Activated T-cell treated with anti-CD3 and anti-CD28 coated beads, Interleukin-2, amount 50 U/mL, for 4 hours (primary cell): Measurements from ENCODE around the gene IQCH. TPM values are rescaled to one million over a fixed set of nuclear protein-coding genes. Genes with fewer than 3 reads are reported as not detected.

Source experiments
- ATAC-seq, 2 donors: fragments of 200-7000 bp; cut with Tn5 transposase; one replicate each; pipeline ENCODE4 v1.10.0; 2021
- DNase-seq: peaks from one replicate; pipeline ENCODE4 v3.0.0-alpha.2; 2020
- H3K27me3 Mint-ChIP-seq: one replicate; pipeline ENCODE4 v1.8.0; 2021; ENCODE audit warnings: low read depth, mixed read lengths
- H3K36me3 Mint-ChIP-seq: one replicate; pipeline ENCODE4 v1.8.0; 2022; ENCODE audit warnings: mixed read lengths; ENCODE audit not compliant: insufficient read depth
- H3K4me1 Mint-ChIP-seq: one replicate; pipeline ENCODE4 v1.8.0; 2021; ENCODE audit warnings: low read depth, mixed read lengths
- H3K4me3 Mint-ChIP-seq: one replicate; pipeline ENCODE4 v1.8.0; 2021; ENCODE audit warnings: mild to moderate bottlenecking, moderate library complexity, mixed read lengths
- H3K9me3 Mint-ChIP-seq: one replicate; pipeline ENCODE4 v1.8.0; 2021; ENCODE audit warnings: mixed read lengths
- total RNA-seq, 3 donors: library from RNA; stranded (reverse); gene quantifications; one replicate each; pipeline ENCODE4 v1.2.1, GENCODE V29; 2021

The IQCH gene
- total RNA-seq, 3 donors from 2014 or later: 0.53 to 0.95 (median 0.53) TPM

GRCh38 chr15:67462875-67463274 lies 208.3 kb downstream of the IQCH start:
- ATAC-seq: no peak
- DNase-seq: no peak
- H3K9me3 Mint-ChIP-seq: no peaks in the 10 kb centered on the region
- no peaks in the 10 kb centered on the region for H3K4me1 Mint-ChIP-seq
- H3K27me3 Mint-ChIP-seq: no peaks in the 10 kb centered on the region
- H3K4me3 Mint-ChIP-seq: no peak overlapping the region
- peaks cover 10% of the 10 kb centered on the region for H3K36me3 Mint-ChIP-seq

- Mint-ChIP-seq H3K9me3 (no peaks in the 10 kb centered on the region), H3K27me3 (no peaks in the 10 kb centered on the region), H3K4me1 (no peaks in the 10 kb centered on the region), H3K36me3 (peaks cover 10% of the 10 kb centered on the region), H3K4me3 (no peak overlapping the region)
- ATAC-seq: no peak
- DNase-seq: no peak
These were observed 208.9 kb downstream of the IQCH start for GRCh38 chr15:67463488-67463887.

- no peak overlapping the region for H3K4me3 Mint-ChIP-seq
- H3K27me3 Mint-ChIP-seq: no peaks in the 10 kb centered on the region
- DNase-seq (no peak), ATAC-seq (no peak)
- H3K36me3 Mint-ChIP-seq: peaks cover 5% of the 10 kb centered on the region
- H3K9me3 Mint-ChIP-seq: no peaks in the 10 kb centered on the region
- H3K4me1 Mint-ChIP-seq: no peaks in the 10 kb centered on the region
These were observed 210.8 kb downstream of the IQCH start for GRCh38 chr15:67465196-67465952.

DNA sequence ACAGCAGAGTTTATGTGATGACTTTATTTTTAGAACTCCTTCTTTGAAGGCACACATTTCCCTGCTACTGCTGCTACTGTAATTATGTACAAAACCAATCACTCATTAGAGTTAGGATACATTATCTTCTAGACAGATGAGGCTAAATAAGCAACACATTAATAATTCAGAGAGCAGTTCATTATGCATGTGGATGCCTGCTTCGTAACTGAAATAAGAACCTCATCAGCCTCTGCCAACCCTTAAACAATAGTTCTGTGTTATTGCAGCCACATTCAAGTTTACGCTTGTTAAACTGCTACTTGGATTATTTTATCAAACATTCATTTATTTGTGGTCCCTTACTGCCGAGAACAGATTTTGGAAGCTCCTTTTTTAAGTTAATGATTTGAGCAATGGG lies 213.8 kb downstream of the IQCH start:
- DNase-seq (no peak), ATAC-seq (no peak)
- Mint-ChIP-seq H3K4me3 (no peak overlapping the region), H3K9me3 (no peaks in the 10 kb centered on the region), H3K27me3 (no peaks in the 10 kb centered on the region), H3K36me3 (peaks cover 4% of the 10 kb centered on the region), H3K4me1 (no peaks in the 10 kb centered on the region)

GRCh38 chr15:67469680-67470079 lies 215.1 kb downstream of the IQCH start:
- DNase-seq (no peak), ATAC-seq (no peak)
- no peaks in the 10 kb centered on the region for H3K9me3 Mint-ChIP-seq
- H3K4me1 Mint-ChIP-seq: no peaks in the 10 kb centered on the region
- H3K36me3 Mint-ChIP-seq: peaks cover 2% of the 10 kb centered on the region
- no peaks in the 10 kb centered on the region for H3K27me3 Mint-ChIP-seq
- H3K4me3 Mint-ChIP-seq: no peak overlapping the region

DNA sequence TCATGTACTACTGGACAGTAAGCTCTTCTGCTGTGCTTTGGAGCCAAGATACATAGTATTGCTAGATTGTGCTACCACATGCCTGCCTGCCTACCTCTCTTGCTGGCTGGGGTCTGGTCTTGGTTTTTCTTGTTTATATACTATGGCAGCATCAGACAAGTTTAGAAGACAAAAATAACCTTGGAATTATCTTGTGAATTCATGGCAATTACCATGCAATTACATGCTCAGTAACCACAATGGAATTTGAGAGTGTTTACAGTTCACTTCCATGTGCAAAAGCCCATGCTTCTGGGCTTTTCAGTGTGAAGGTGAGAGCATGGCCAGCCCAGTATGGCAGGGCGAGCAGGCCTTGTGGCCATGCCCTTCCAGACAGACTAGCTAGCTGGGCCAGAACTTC lies 218.4 kb downstream of the IQCH start:
- no peaks in the 10 kb centered on the region for H3K36me3 Mint-ChIP-seq
- no peak for ATAC-seq
- H3K9me3 Mint-ChIP-seq: no peaks in the 10 kb centered on the region
- no peaks in the 10 kb centered on the region for H3K27me3 Mint-ChIP-seq
- no peaks in the 10 kb centered on the region for H3K4me1 Mint-ChIP-seq
- H3K4me3 Mint-ChIP-seq: no peak overlapping the region
- no peak for DNase-seq

DNA sequence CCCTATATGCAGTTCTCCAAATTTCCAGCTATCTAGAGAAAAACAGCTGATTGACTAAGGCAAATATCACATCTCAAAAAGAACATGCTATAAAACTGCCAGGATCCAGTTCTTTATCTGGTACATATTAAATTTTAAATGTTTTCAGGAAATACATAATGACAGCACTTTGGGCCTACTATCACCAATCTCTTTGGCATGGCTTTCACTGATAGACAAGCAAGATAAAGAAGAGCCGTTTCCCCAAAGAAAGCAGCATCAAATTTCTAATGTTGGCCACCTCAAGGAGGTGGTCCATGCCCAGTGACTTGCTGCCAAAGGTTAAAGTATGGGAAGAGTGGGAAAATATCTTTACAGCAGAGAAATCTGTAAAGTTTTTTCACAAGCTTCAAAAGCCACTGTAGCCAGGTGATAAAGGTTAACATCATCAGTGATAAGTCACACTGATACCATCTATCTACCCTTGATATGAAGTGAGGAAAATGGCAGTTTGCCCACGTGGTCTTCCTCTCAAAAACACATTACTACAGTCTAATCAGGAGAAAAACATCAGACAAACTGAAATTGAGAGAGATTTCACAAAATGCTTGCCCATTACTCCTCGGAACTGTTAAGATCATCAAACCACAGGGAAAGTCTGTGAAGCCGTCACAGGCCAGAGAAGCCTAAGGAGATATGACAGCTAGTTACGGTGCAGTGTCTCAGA lies 220.0 kb downstream of the IQCH start:
- Mint-ChIP-seq H3K9me3 (no peaks in the 10 kb centered on the region), H3K36me3 (peaks cover 3% of the 10 kb centered on the region), H3K4me1 (no peaks in the 10 kb centered on the region), H3K27me3 (no peaks in the 10 kb centered on the region), H3K4me3 (no peak overlapping the region)
- DNase-seq: no peak
- no peak for ATAC-seq

DNA sequence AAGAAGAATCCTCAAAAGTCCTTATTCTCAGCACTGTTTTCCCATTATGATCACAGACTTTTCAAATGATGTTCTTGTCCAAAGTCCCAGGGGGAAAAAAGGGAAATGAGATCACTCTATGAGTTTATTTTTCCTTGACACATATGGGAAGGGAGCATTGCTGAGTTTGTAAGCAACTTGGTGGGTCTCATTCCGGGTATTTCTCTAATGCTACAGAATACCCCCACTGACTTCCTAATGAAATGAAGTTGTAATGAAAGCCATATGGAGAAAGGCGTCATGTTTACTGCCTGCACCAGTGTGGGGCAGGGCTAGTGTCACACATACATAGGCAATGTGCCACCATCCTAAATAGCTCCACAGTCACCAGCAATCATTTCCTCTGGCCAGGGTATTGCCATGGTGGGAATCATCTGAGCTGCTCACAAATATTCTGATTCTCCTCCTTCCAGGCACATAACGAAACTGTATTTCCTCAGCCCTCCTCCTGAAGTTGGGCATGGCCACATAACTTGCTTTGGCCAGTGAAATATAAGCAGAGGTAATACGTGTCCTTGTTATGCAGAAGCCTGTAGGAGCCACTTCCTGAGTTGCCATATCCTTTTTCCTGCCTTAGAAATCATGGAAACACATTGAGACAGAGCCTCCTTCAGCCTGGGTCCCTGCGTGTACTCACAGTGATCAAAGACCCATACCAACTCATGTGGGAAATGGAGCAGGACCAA lies 225.4 kb downstream of the IQCH start:
- H3K36me3 Mint-ChIP-seq: peaks cover 3% of the 10 kb centered on the region
- ATAC-seq (no peak), DNase-seq (no peak)
- H3K4me1 Mint-ChIP-seq: peaks cover 11% of the 10 kb centered on the region
- no peaks in the 10 kb centered on the region for H3K27me3 Mint-ChIP-seq
- H3K4me3 Mint-ChIP-seq: no peak overlapping the region
- peaks cover 3% of the 10 kb centered on the region for H3K9me3 Mint-ChIP-seq

GRCh38 chr15:67480741-67481140 lies 226.2 kb downstream of the IQCH start:
- DNase-seq: no peak
- Mint-ChIP-seq H3K4me1 (peaks cover 11% of the 10 kb centered on the region), H3K36me3 (peaks cover 3% of the 10 kb centered on the region), H3K4me3 (no peak overlapping the region), H3K9me3 (peaks cover 3% of the 10 kb centered on the region), H3K27me3 (no peaks in the 10 kb centered on the region)
- no peak for ATAC-seq

DNA sequence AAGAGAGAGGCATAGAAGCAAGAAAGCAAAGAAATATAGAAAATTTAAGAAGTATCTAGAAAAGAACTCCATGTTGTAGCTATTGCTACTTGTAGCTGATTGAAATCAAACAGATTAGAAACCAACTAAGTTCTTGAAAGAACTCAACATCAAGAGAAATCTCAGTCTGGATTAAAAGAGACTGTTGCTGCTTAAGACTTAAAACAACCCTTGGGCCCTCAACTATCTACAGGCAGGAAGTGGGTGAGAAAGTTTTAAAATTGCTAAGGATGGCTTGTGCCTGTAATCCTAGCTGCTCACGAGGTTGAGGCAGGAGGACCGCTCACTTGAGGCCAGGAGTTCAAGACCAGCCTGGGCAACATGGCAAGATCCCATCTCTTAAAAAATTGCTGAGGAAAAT lies 227.1 kb downstream of the IQCH start:
- Mint-ChIP-seq H3K9me3 (peaks cover 3% of the 10 kb centered on the region), H3K36me3 (peaks cover 3% of the 10 kb centered on the region), H3K4me1 (peaks cover 11% of the 10 kb centered on the region), H3K4me3 (no peak overlapping the region), H3K27me3 (no peaks in the 10 kb centered on the region)
- DNase-seq (no peak), ATAC-seq (no peak)

- peaks cover 5% of the 10 kb centered on the region for H3K36me3 Mint-ChIP-seq
- no peak overlapping the region for H3K4me3 Mint-ChIP-seq
- no peaks in the 10 kb centered on the region for H3K27me3 Mint-ChIP-seq
- ATAC-seq (no peak), DNase-seq (no peak)
- H3K4me1 Mint-ChIP-seq: no peaks in the 10 kb centered on the region
- H3K9me3 Mint-ChIP-seq: no peaks in the 10 kb centered on the region
These were observed 241.0 kb downstream of the IQCH start for GRCh38 chr15:67495585-67495984.

- ATAC-seq: no peak
These were observed 246.7 kb downstream of the IQCH start for GRCh38 chr15:67501177-67501835.

GRCh38 chr15:67501836-67502461 lies 247.4 kb downstream of the IQCH start:
- Mint-ChIP-seq H3K36me3 (peaks cover 6% of the 10 kb centered on the region), H3K4me1 (no peaks in the 10 kb centered on the region), H3K4me3 (no peak overlapping the region), H3K9me3 (no peaks in the 10 kb centered on the region), H3K27me3 (no peaks in the 10 kb centered on the region)
- DNase-seq (no peak), ATAC-seq (no peak)

More at GRCh38 chr15:67501177-67501835, 246.7 kb downstream of the IQCH start:
- Mint-ChIP-seq H3K27me3 (no peaks in the 10 kb centered on the region), H3K36me3 (peaks cover 6% of the 10 kb centered on the region), H3K4me1 (no peaks in the 10 kb centered on the region), H3K9me3 (no peaks in the 10 kb centered on the region), H3K4me3 (no peak overlapping the region)
- DNase-seq: no peak

DNA sequence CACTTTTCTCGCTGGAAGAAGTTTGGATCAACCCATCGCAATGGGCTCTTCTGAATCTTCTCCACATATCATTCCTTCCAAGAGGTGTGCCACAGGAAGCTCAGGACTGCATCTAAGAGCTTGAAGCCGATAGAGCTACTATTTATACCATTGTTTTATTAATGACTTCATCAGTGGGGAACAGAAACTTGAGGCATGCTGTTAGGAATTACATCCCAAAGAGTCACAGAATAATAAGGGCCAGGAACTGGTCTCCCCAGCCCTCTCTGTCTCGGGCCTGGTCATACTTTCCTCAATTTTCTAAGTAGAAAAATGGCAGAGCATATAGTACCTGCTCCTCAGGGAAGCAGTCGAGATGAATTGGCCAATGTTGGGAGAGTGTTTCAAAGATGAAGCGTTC lies 249.5 kb downstream of the IQCH start:
- Mint-ChIP-seq H3K4me1 (no peaks in the 10 kb centered on the region), H3K27me3 (no peaks in the 10 kb centered on the region), H3K9me3 (no peaks in the 10 kb centered on the region), H3K36me3 (peaks cover 7% of the 10 kb centered on the region), H3K4me3 (no peak overlapping the region)
- DNase-seq: no peak
- no peak for ATAC-seq
